ENCODE results near the gene UST. TPM values are rescaled to one million over a fixed set of nuclear protein-coding genes. Genes with fewer than 3 reads are reported as not detected.

UST gene
- total RNA-seq, 2 experiments from 2014 or later: 1.4 to 4.1 TPM

GRCh38 chr6:149084026-149084425 lies 337.2 kb downstream of the UST start:
- Histone ChIP-seq H3K9me3 (ENCODE audit: low read length) (no peaks in the 10 kb centered on the region), H3K36me3 (ENCODE audit: insufficient read depth, low read length) (no peaks in the 10 kb centered on the region), H3K9me2 (ENCODE audit: insufficient read depth, low read length) (no peaks in the 10 kb centered on the region), H3K4me2 (ENCODE audit: low read length) (no peak overlapping the region), H2AFZ (ENCODE audit: low read length) (no peak overlapping the region), H3K27ac (ENCODE audit: low read depth, low read length, poor library complexity, severe bottlenecking) (no peak overlapping the region), H3K4me1 (ENCODE audit: insufficient read depth, low read length, poor library complexity, severe bottlenecking) (no peaks in the 10 kb centered on the region), H3K4me3 (ENCODE audit: low read depth, low read length, poor library complexity, severe bottlenecking) (no peak overlapping the region), H3K79me2 (ENCODE audit: insufficient read depth, low read depth, low read length) (no peaks in the 10 kb centered on the region), H4K20me1 (ENCODE audit: insufficient read depth, low read length) (no peaks in the 10 kb centered on the region)
- POLR2A ChIA-PET: no interaction called here
- no peak for DNase-seq (ENCODE audit: low spot score)
- BruUV-seq (replicated peaks): no TSS peak
- intact Hi-C loops (cut with micrococcal nuclease; ENCODE audit: unreplicated experiment): loop anchor here (5.0 kb wide), 2 partner anchors 108 to 233 kb away; partner anchors contain the start of gene TAB2
- CTCF ChIA-PET (ENCODE audit: unreplicated experiment): no interaction called here
- TF ChIP-seq EZH2phosphoT487 (IDR thresholded peaks at IDR 0.05; ENCODE audit: borderline replicate concordance, low read depth, low read length) (no peak), CTCF (conservative IDR thresholded peaks at IDR 0.05; ENCODE audit: low read length) (no peak)

GRCh38 chr6:149084808-149085556 lies 338.2 kb downstream of the UST start:
- no peak for DNase-seq (ENCODE audit: low spot score)
- H3K4me2 ChIP-seq (ENCODE audit: low read length): no peak overlapping the region
- no peak overlapping the region for H3K27ac ChIP-seq (ENCODE audit: low read depth, low read length, poor library complexity, severe bottlenecking)
- H4K20me1 ChIP-seq (ENCODE audit: insufficient read depth, low read length): no peaks in the 10 kb centered on the region
- no peak for TF ChIP-seq CTCF (conservative IDR thresholded peaks at IDR 0.05; ENCODE audit: low read length)
- no peak for TF ChIP-seq EZH2phosphoT487 (IDR thresholded peaks at IDR 0.05; ENCODE audit: borderline replicate concordance, low read depth, low read length)
- no peaks in the 10 kb centered on the region for H3K36me3 ChIP-seq (ENCODE audit: insufficient read depth, low read length)
- no peak overlapping the region for H3K4me3 ChIP-seq (ENCODE audit: low read depth, low read length, poor library complexity, severe bottlenecking)
- BruUV-seq (replicated peaks): no TSS peak
- no peaks in the 10 kb centered on the region for H3K9me2 ChIP-seq (ENCODE audit: insufficient read depth, low read length)
- CTCF ChIA-PET (ENCODE audit: unreplicated experiment): no interaction called here
- POLR2A ChIA-PET: interaction anchor here (0.6 to 1.4 kb wide), 4 partner anchors 57 to 593 kb away, joined by 3 read pairs; no protein-coding TSS in a partner anchor
- intact Hi-C loops (cut with micrococcal nuclease; ENCODE audit: unreplicated experiment): loop anchor here (5.0 kb wide), 2 partner anchors 107 to 232 kb away; partner anchors contain the start of gene TAB2
- no peaks in the 10 kb centered on the region for H3K79me2 ChIP-seq (ENCODE audit: insufficient read depth, low read depth, low read length)
- H3K9me3 ChIP-seq (ENCODE audit: low read length): no peaks in the 10 kb centered on the region
- no peak overlapping the region for H2AFZ ChIP-seq (ENCODE audit: low read length)
- no peaks in the 10 kb centered on the region for H3K4me1 ChIP-seq (ENCODE audit: insufficient read depth, low read length, poor library complexity, severe bottlenecking)

GRCh38 chr6:149085557-149085938 lies 338.7 kb downstream of the UST start:
- TF ChIP-seq CTCF (conservative IDR thresholded peaks at IDR 0.05; ENCODE audit: low read length): no peak
- TF ChIP-seq EZH2phosphoT487 (IDR thresholded peaks at IDR 0.05; ENCODE audit: borderline replicate concordance, low read depth, low read length): no peak
- CTCF ChIA-PET (ENCODE audit: unreplicated experiment): no interaction called here
- Histone ChIP-seq H3K4me2 (ENCODE audit: low read length) (no peak overlapping the region), H3K4me3 (ENCODE audit: low read depth, low read length, poor library complexity, severe bottlenecking) (no peak overlapping the region), H3K79me2 (ENCODE audit: insufficient read depth, low read depth, low read length) (no peaks in the 10 kb centered on the region), H2AFZ (ENCODE audit: low read length) (no peak overlapping the region), H3K9me2 (ENCODE audit: insufficient read depth, low read length) (no peaks in the 10 kb centered on the region), H3K36me3 (ENCODE audit: insufficient read depth, low read length) (no peaks in the 10 kb centered on the region), H3K9me3 (ENCODE audit: low read length) (no peaks in the 10 kb centered on the region), H4K20me1 (ENCODE audit: insufficient read depth, low read length) (no peaks in the 10 kb centered on the region), H3K27ac (ENCODE audit: low read depth, low read length, poor library complexity, severe bottlenecking) (no peak overlapping the region), H3K4me1 (ENCODE audit: insufficient read depth, low read length, poor library complexity, severe bottlenecking) (no peaks in the 10 kb centered on the region)
- no peak for DNase-seq (ENCODE audit: low spot score)
- POLR2A ChIA-PET: interaction anchor here (0.6 to 1.4 kb wide), 4 partner anchors 57 to 593 kb away, joined by 3 read pairs; no protein-coding TSS in a partner anchor
- no TSS peak for BruUV-seq (replicated peaks)
- intact Hi-C loops (cut with micrococcal nuclease; ENCODE audit: unreplicated experiment): no loop called here

Data from OCI-LY7 (cell line).